Activated naive CD4-positive, alpha-beta T cell treated with anti-CD3 and anti-CD28 coated beads, Interleukin-2, amount 10 ng/mL, durations not matched to agents 7 days and 5 days (primary cell): ENCODE data around the gene ETF1.
A peak's percentile ranks its signal among the peaks of the same experiment; 100 is the strongest.
"Not testable (repeated sequence)": the region's sequence is repeated elsewhere in the genome, so short reads cannot be mapped to it uniquely, and the experiment has no call there.

ENCODE experiments used
- CTCF ChIA-PET: fragments of 350-600 bp; sonication (Branson Sonifier 250); formaldehyde crosslinking; loops from one replicate; lab custom pipeline; 2021; ENCODE audit warnings: antibody characterized with exemption; lab: Charles Lee
- DNase-seq: peaks from one replicate; pipeline ENCODE4 v3.0.0-alpha.2; 2020
- H3K27ac Mint-ChIP-seq: one replicate; pipeline ENCODE4 v1.8.0; 2021; ENCODE audit warnings: mild to moderate bottlenecking, moderate library complexity, mixed read lengths
- H3K27me3 Mint-ChIP-seq: one replicate; pipeline ENCODE4 v1.8.0; 2021; ENCODE audit warnings: mild to moderate bottlenecking, mixed read lengths
- H3K36me3 Mint-ChIP-seq: one replicate; pipeline ENCODE4 v1.8.0; 2021; ENCODE audit warnings: mixed read lengths
- H3K4me1 Mint-ChIP-seq: one replicate; pipeline ENCODE4 v1.8.0; 2021; ENCODE audit warnings: mixed read lengths
- H3K4me3 Mint-ChIP-seq: one replicate; pipeline ENCODE4 v1.8.0; 2021; ENCODE audit warnings: mild to moderate bottlenecking, moderate library complexity, mixed read lengths
- H3K9me3 Mint-ChIP-seq: one replicate; pipeline ENCODE4 v1.8.0; 2021; ENCODE audit warnings: mixed read lengths

The ETF1 gene

GRCh38 chr5:138476918-138477317 is 66.1 kb downstream of the ETF1 start:
- H3K27me3 Mint-ChIP-seq, result peaks cover 35% of the 10 kb centered on the region
- no peak for DNase-seq
- no peaks in the 10 kb centered on the region for H3K36me3 Mint-ChIP-seq
- H3K4me3 Mint-ChIP-seq, result no peak overlapping the region
- H3K4me1 Mint-ChIP-seq, result no peaks in the 10 kb centered on the region
- H3K27ac Mint-ChIP-seq, result no peak overlapping the region
- H3K9me3 Mint-ChIP-seq, result no peaks in the 10 kb centered on the region
- CTCF ChIA-PET, result interaction anchor here (1.0 kb wide), 1 partner anchor 27 kb away, joined by 3 read pairs; no protein-coding TSS in a partner anchor

GRCh38 chr5:138473151-138473550 is 69.9 kb downstream of the ETF1 start:
- CTCF ChIA-PET, result interaction anchor here (0.6 to 1.1 kb wide), 2 partner anchors 23 to 30 kb away, joined by 3 read pairs; no protein-coding TSS in a partner anchor
- H3K9me3 Mint-ChIP-seq, H3K27ac Mint-ChIP-seq, H3K36me3 Mint-ChIP-seq, H3K4me3 Mint-ChIP-seq, DNase-seq, H3K4me1 Mint-ChIP-seq: not testable (repeated sequence)
- H3K27me3 Mint-ChIP-seq, result peaks cover 44% of the 10 kb centered on the region

- Mint-ChIP-seq H3K4me1 (no peaks in the 10 kb centered on the region), H3K27ac (no peak overlapping the region), H3K36me3 (no peaks in the 10 kb centered on the region), H3K27me3 (peaks cover 50% of the 10 kb centered on the region), H3K4me3 (no peak overlapping the region), H3K9me3 (no peaks in the 10 kb centered on the region)
- no peak for DNase-seq
- CTCF ChIA-PET, result interaction anchor here (1.1 kb wide), 1 partner anchor 31 kb away, joined by 5 read pairs; no protein-coding TSS in a partner anchor
Measured at GRCh38 chr5:138472353-138472752, 70.7 kb downstream of the ETF1 start.

GRCh38 chr5:138471052-138471361 is 72.0 kb downstream of the ETF1 start:
- Mint-ChIP-seq H3K27ac (no peak overlapping the region), H3K9me3 (no peaks in the 10 kb centered on the region)
- CTCF ChIA-PET, result interaction anchor here (0.7 to 1.1 kb wide), 2 partner anchors 17 to 33 kb away, joined by 3 to 5 read pairs; no protein-coding TSS in a partner anchor

GRCh38 chr5:138470322-138471051 is 72.5 kb downstream of the ETF1 start:
- no peak overlapping the region for H3K4me3 Mint-ChIP-seq
- no peak for DNase-seq
- no peaks in the 10 kb centered on the region for H3K9me3 Mint-ChIP-seq
- peaks cover 9% of the 10 kb centered on the region for H3K4me1 Mint-ChIP-seq
- CTCF ChIA-PET, result interaction anchor here (0.7 kb wide), 1 partner anchor 16 kb away, joined by 3 read pairs; no protein-coding TSS in a partner anchor
- no peak overlapping the region for H3K27ac Mint-ChIP-seq
- peaks cover 3% of the 10 kb centered on the region for H3K36me3 Mint-ChIP-seq
- H3K27me3 Mint-ChIP-seq, result peaks cover 68% of the 10 kb centered on the region

More at GRCh38 chr5:138471052-138471361, 72.0 kb downstream of the ETF1 start:
- peaks cover 64% of the 10 kb centered on the region for H3K27me3 Mint-ChIP-seq
- H3K4me3 Mint-ChIP-seq, result no peak overlapping the region
- no peak for DNase-seq
- H3K4me1 Mint-ChIP-seq, result peaks cover 9% of the 10 kb centered on the region
- H3K36me3 Mint-ChIP-seq, result peaks cover 3% of the 10 kb centered on the region

DNA sequence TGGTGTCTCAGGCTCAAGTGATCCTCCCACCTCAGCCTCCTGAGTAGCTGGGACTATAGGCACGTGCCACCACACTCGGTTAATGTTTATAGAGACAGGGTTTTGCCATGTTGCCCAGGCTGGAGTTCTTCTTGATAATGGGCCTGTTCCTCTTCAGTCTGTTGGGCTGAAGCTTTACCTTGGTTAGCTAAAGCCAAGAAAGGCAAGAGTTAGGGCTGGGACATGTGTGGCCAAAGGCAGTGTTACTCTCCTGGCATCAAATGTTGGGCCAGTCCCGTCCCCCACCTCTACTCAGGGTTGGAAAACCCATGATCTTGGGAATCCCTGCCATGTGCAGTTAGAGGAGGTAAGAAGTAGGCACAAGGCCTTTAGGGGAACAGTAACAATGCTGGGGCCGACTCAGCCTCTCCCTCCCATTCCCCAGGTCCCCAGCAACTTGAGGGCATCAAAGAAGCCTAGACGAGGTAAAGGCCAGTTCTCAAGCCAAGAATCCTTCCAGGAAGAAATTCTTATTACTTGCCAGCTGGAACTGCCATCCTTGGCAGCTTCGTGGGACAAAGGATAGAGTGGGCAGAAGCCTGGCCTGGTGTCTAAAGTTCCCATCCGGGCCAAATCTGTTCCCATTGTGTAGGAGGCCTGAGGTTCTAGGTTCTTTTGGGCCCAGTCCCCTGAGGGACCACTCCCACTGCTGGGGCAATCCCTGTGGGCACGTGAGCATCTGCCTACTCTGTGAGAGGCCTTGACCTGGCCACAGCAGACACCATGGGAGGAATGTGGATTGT is 73.3 kb downstream of the ETF1 start:
- Mint-ChIP-seq H3K27ac (no peak overlapping the region), H3K27me3 (peaks cover 66% of the 10 kb centered on the region), H3K36me3 (peaks cover 3% of the 10 kb centered on the region), H3K4me1 (peaks cover 9% of the 10 kb centered on the region), H3K4me3 (no peak overlapping the region), H3K9me3 (no peaks in the 10 kb centered on the region)
- CTCF ChIA-PET, result interaction anchor here (1.0 kb wide), 1 partner anchor 110 kb away, joined by 3 read pairs; no protein-coding TSS in a partner anchor
- no peak for DNase-seq

DNA sequence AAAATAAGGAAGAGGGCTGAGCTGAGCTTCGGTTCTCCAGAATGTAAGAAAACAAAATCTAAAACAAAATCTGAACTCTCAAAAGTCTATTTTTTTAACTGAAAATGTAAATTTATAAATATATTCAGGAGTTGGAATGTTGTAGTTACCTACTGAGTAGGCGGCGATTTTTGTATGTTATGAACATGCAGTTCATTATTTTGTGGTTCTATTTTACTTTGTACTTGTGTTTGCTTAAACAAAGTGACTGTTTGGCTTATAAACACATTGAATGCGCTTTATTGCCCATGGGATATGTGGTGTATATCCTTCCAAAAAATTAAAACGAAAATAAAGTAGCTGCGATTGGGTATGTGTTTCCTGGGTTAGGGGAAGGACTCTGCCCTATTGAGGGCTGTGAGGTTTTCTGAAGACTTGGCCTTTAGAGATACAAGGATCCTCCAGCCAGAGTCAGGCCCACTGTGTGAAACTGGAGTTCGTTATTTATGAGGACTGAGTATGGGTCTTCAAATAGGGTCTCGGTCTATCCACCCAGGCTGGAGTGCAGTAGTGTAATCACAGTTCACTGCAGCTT is 74.0 kb downstream of the ETF1 start:
- DNase-seq, result no peak
- H3K4me3 Mint-ChIP-seq, result no peak overlapping the region
- no peak overlapping the region for H3K27ac Mint-ChIP-seq
- peaks cover 9% of the 10 kb centered on the region for H3K4me1 Mint-ChIP-seq
- CTCF ChIA-PET, result interaction anchor here (1.0 kb wide), 1 partner anchor 110 kb away, joined by 3 read pairs; no protein-coding TSS in a partner anchor
- peaks cover 63% of the 10 kb centered on the region for H3K27me3 Mint-ChIP-seq
- no peaks in the 10 kb centered on the region for H3K9me3 Mint-ChIP-seq
- H3K36me3 Mint-ChIP-seq, result peaks cover 3% of the 10 kb centered on the region

DNA sequence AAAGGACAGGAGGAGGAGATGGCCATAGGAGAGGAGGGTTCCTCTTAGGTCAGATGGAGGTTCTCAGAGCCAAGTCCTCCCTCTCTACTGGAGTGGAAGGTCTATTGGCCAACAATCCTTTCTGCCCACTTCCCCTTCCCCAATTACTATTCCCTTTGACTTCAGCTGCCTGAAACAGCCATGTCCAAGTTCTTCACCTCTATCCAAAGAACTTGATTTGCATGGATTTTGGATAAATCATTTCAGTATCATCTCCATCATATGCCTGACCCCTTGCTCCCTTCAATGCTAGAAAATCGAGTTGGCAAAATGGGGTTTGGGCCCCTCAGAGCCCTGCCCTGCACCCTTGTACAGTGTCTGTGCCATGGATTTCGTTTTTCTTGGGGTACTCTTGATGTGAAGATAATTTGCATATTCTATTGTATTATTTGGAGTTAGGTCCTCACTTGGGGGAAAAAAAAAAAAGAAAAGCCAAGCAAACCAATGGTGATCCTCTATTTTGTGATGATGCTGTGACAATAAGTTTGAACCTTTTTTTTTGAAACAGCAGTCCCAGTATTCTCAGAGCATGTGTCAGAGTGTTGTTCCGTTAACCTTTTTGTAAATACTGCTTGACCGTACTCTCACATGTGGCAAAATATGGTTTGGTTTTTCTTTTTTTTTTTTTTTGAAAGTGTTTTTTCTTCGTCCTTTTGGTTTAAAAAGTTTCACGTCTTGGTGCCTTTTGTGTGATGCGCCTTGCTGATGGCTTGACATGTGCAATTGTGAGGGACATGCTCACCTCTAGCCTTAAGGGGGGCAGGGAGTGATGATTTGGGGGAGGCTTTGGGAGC is 74.7 kb downstream of the ETF1 start:
- Mint-ChIP-seq H3K36me3 (peaks cover 3% of the 10 kb centered on the region), H3K27me3 (peaks cover 59% of the 10 kb centered on the region), H3K4me1 (peaks cover 12% of the 10 kb centered on the region), H3K27ac (no peak overlapping the region), H3K9me3 (no peaks in the 10 kb centered on the region), H3K4me3 (peak overlapping the region; percentile 9)
- DNase-seq, result no peak
- CTCF ChIA-PET, result interaction anchor here (1.0 kb wide), 1 partner anchor 111 kb away, joined by 3 read pairs; no protein-coding TSS in a partner anchor

GRCh38 chr5:138467711-138468132 is 75.3 kb downstream of the ETF1 start:
- no peaks in the 10 kb centered on the region for H3K9me3 Mint-ChIP-seq
- peaks cover 12% of the 10 kb centered on the region for H3K4me1 Mint-ChIP-seq
- CTCF ChIA-PET, result interaction anchor here (5.6 kb wide), 1 partner anchor 18 kb away, joined by 35 read pairs; no protein-coding TSS in a partner anchor
- peaks cover 54% of the 10 kb centered on the region for H3K27me3 Mint-ChIP-seq
- H3K4me3 Mint-ChIP-seq, result peak overlapping the region; percentile 74
- H3K36me3 Mint-ChIP-seq, result peaks cover 3% of the 10 kb centered on the region
- H3K27ac Mint-ChIP-seq, result no peak overlapping the region
- no peak for DNase-seq

GRCh38 chr5:138466900-138467710 is 75.9 kb downstream of the ETF1 start:
- Mint-ChIP-seq H3K4me1 (peaks cover 12% of the 10 kb centered on the region), H3K27ac (no peak overlapping the region), H3K36me3 (peaks cover 3% of the 10 kb centered on the region), H3K27me3 (peaks cover 48% of the 10 kb centered on the region), H3K4me3 (peak overlapping the region; percentile 74), H3K9me3 (no peaks in the 10 kb centered on the region)
- CTCF ChIA-PET, result interaction anchor here (2.9 to 5.6 kb wide), 2 partner anchors 17 to 32 kb away, joined by 15 to 35 read pairs; no protein-coding TSS in a partner anchor
- DNase-seq, result no peak

GRCh38 chr5:138466125-138466899 is 76.7 kb downstream of the ETF1 start:
- no peaks in the 10 kb centered on the region for H3K9me3 Mint-ChIP-seq
- peak overlapping the region; percentile 74 for H3K4me3 Mint-ChIP-seq
- no peak for DNase-seq
- H3K36me3 Mint-ChIP-seq, result peaks cover 3% of the 10 kb centered on the region
- H3K27ac Mint-ChIP-seq, result peak overlapping the region; percentile 78
- H3K4me1 Mint-ChIP-seq, result peaks cover 12% of the 10 kb centered on the region
- peaks cover 48% of the 10 kb centered on the region for H3K27me3 Mint-ChIP-seq
- CTCF ChIA-PET, result interaction anchor here (1.5 to 5.6 kb wide), 4 partner anchors 16 to 287 kb away, joined by 3 to 38 read pairs (median 25); no protein-coding TSS in a partner anchor
